Superior temporal gyrus (tissue), 1 donor: ENCODE measurements around the gene CYP3A5.
"Not testable (repeated sequence)": the region's sequence is repeated elsewhere in the genome, so short reads cannot be mapped to it uniquely, and the experiment has no call there.

ENCODE experiments used
- DNase-seq: peaks from one replicate; pipeline ENCODE4 v3.0.0-alpha.2; 2016; ENCODE audit errors: extremely low spot score

Gene CYP3A5

GRCh38 chr7:99642027-99642426 lies 37.8 kb downstream of the CYP3A5 start:
- DNase-seq, result no peak

DNA sequence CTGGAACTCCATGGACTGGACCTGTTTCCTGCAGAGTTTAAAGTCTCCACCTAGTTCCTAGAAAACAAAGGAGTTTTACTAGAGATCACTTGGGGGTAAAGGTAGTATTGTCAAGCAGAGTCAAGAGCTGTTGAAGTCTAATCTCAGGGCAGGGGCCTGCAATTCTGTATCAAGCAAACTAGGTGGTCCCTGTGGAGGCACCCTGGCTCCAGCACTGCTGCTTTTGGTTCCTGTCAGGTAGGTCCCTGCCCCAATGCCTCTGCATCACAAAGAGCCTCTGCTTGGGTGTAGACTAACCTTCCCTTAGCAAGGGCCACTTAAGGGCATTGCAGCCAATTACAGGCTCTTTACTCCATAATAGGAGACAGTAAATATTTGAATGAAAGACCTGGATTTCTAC lies 40.5 kb downstream of the CYP3A5 start:
- DNase-seq, result no peak

GRCh38 chr7:99638731-99639130 lies 41.1 kb downstream of the CYP3A5 start:
- DNase-seq, result no peak

DNA sequence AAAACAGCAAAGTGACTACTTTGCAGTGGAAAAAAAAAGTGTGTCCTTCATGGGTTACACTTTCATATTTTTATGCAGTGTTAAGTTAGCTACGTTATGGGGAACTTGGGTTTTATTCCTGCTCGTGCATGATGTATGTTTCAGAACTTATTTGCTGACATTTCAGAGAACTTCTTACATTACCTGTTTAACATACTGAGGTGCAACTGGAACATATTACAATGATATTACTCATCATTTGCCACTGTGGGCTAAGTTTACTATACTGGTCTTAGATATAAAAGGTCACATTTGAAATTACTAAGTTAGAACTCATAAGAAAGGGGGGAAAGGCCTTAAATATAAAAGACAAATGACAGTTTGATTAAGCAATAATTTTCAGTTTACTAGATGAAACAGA lies 42.4 kb downstream of the CYP3A5 start:
- DNase-seq, result not testable (repeated sequence)

DNA sequence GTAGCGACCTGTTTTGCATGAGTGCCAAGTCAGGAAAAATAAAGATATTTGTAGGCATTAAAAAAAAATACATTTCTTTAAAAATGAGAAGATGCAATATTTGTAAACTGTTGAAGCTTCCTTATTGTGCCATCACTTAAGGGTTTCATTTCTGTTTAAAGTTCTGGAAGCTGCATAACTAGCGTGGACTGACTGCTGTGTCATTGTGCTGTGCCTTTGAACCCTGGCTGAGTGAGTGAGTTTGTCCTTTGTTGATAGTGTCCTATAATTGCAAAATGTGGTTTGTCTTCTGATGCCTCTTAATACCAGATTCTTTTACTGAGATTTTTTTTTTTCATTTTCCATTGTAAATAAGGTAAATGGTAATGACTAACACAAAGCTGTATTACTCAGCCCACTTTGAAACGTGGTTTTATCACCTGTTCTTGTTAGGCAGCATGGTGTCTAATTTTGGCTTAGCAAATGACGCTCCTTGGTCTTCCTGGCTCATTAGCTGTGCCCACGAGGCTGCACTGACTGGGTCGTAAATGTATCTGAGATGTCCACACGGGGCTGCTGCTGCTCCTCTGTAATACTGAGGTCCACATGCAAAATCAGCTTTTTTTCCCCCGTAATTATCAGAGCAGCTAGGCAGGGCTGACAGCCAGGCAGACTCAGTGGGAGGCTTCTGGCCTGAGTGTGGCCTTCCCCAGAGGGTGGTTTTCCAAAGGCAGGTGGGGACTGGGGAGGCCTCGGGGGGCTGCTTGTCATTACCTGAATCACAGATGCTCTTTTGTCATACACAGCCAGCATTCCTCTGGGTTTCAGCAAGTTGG lies 48.3 kb downstream of the CYP3A5 start:
- DNase-seq, result peak; percentile 19

GRCh38 chr7:99629643-99630042 lies 50.2 kb downstream of the CYP3A5 start:
- no peak for DNase-seq

GRCh38 chr7:99628471-99629465 lies 51.0 kb downstream of the CYP3A5 start:
- no peak for DNase-seq

DNA sequence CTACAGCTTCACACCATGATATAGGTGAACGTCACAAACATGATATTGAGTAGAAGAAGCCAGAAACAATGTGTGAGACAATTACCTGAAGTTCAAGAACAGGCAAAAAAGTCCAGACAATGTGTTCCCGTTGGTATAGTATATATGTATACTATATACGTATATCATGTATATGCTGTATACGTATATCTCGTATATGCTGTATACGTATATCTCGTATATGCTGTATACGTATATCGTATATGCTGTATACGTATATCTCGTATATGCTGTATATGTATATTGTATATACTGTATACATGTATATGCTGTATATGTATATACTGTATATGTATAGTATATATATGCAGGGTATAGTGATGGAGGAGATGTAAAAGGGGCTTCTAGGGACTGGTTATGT lies 52.3 kb downstream of the CYP3A5 start:
- DNase-seq, result no peak

DNA sequence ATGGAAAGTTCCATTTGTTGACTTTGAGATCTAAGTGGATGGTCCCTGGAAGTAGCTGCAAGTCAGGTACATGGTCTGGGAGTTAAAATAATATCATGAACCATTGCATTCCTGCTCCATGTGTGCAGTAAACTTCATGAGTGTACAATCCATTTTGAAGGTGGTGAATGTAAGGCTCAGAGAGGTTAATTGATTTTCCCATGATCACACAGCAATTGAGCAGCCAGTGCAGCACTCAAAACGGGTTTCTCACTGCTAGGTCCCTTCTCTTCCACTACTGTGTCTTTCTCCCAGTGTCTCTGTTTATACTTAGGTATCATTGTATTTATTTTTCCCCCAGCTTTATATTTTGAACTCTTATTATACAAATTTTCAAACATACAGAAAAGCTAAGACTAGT lies 53.1 kb downstream of the CYP3A5 start:
- no peak for DNase-seq

DNA sequence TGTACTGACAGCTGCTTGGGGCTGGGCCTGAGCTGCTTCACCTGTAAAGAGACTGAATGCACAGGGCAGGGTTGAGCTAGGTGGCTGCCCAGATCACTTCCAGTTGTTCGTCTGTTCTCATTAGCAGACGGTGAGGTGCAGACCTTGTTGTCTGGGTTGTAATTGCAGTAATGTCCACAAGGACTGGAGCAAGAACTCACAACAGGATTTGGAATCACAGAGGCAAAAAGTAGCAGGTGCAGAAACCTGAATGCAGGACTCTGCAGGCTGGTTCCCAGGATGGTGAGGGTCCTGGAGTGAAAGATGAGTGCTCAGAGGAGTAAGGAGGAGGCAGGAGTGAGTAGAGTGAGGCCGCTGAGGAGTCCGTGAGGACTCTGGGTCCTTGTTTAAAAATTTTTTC lies 53.8 kb downstream of the CYP3A5 start:
- DNase-seq, result no peak

GRCh38 chr7:99625321-99625720 lies 54.5 kb downstream of the CYP3A5 start:
- DNase-seq, result no peak

DNA sequence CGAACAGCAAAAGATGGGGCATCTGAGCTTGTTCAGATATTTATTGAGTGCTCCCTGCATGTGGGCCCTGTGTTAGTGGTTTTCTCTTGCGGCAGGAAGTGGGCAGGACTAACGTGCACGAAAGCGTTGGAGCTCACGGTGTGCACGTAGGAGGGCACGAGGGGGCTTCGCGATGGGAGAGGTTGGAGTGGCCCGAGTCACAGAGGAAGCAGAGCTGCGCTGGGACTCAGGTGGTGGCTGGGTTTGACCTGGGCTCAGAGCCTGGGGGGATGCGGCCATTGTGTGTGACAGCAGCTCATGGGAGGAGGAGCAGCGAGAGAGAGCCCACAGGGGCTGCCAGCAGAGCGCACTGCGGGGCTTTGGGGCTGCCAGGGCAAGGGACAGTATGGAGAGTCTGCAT lies 55.3 kb downstream of the CYP3A5 start:
- DNase-seq, result no peak

GRCh38 chr7:99623702-99624447 lies 55.9 kb downstream of the CYP3A5 start:
- no peak for DNase-seq

DNA sequence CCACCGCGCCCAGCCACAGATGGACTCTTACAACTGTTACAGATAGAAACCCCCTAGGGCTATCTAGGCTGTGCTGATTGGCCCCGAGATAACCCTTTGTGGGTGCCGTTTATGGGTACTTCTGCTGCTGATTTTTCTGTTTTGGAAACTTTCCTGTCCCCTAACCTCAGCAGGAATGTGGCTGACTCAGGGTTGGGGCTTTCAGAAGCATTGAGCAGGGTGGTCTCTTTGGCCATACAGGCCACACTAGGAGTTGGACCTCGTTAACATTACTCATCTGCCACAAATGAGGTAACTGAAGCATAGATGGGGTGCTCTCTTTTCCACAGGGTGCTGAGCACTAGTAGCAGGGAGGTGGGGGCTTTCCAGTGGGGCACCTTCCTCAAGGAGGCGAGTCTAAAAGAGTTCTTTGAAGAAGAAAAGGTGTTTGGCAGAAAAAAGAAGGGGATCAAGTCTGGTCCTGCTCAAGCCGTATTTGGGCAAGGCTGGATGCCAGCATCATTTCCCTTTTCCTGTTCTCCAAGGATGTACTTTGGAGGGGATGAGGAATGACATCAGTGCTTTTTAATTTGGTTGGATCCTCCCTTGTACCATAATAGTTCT lies 56.6 kb downstream of the CYP3A5 start:
- DNase-seq, result no peak

DNA sequence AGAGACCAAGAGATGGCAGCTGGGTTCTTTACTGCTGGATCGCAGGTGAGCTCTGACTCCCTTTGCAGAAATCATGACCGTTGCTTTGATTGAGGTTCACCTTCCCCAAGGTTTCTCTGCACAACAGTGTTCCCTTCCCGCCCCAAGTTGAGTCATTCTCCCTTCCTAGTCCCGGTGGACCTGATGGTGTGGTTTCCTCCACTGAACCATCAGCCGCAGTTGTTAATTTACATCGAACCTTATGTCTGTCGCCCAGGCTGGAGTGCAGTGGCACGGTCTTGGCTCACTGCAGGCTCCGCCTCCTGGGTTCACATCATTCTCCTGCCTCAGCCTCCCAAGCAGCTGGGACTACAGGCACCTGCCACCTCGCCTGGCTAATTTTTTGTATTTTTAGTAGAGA lies 57.2 kb downstream of the CYP3A5 start:
- DNase-seq, result no peak

- no peak for DNase-seq
Observed at GRCh38 chr7:99621271-99621670, 58.5 kb downstream of the CYP3A5 start.

GRCh38 chr7:99619571-99620130 lies 60.1 kb downstream of the CYP3A5 start:
- DNase-seq, result no peak

- DNase-seq, result no peak
Observed at GRCh38 chr7:99618726-99619125, 61.1 kb downstream of the CYP3A5 start.

DNA sequence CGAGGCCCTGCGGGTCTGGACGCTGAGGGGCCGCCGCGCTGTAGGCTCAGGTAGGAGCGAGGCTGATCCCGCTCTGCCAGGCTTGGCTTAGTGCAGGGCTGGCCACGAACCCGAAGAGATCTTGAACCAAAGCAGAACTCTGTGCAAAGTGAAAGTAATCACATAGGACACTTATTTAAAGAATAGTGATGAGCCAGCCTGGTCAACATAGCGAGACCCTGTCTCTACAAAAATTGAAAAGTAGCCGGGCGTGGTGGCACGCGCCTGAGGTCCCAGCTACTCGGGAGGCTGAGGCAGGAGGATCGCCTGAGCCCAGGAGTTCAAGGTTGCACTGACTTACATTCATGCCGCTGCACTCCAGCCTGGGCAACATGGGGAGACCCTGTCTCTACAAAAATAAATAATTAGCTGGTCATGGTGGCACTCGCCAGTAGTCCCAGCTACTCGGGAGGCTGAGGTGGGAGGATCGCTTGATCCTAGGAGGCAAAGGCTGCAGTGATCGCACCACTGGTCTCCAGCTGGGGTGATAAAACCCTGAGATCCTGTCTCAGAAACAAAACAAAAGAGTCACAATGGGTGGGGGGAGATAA lies 62.5 kb downstream of the CYP3A5 start:
- no peak for DNase-seq

GRCh38 chr7:99616359-99617191 lies 63.2 kb downstream of the CYP3A5 start, which contains the start of gene ZSCAN25:
Gene ZSCAN25, plus strand, starts transcription at chr7:99616946. Its CDS starts 2,661 bp downstream, at chr7:99619607.
- DNase-seq, result peak; percentile 90
